GM12878 (cell line): ENCODE results near the gene ATG4B. TPM values are rescaled to one million over a fixed set of nuclear protein-coding genes. Genes with fewer than 3 reads are reported as not detected.

ENCODE experiments used
- CHD2 ChIP-seq: IDR thresholded peaks from 2 replicates; pipeline ENCODE4 v1.6.1; 2011; ENCODE audit warnings: low read depth, low read length, improper control_type of control experiment, borderline replicate concordance
- EGR1 ChIP-seq, 2 experiments: IDR thresholded peaks; 1 replicate in 1 of 2; 2 replicates in 1 of 2; pipeline ENCODE4 v1.6.1; 2011 to 2012; ENCODE audit warnings: low read depth in 2 of 2, low read length in 2 of 2, borderline replicate concordance in 1 of 2, mild to moderate bottlenecking in 1 of 2, moderate library complexity in 1 of 2
- EP300 ChIP-seq, 2 experiments: fragments of 150-350 bp in 1 of 2; IDR thresholded peaks; 2 replicates each; pipeline ENCODE4 v1.6.1; 2011 to 2012; ENCODE audit warnings: low read depth in 2 of 2, low read length in 2 of 2, borderline replicate concordance in 1 of 2, improper control_type of control experiment in 1 of 2, inconsistent platforms in 1 of 2; ENCODE audit not compliant: control insufficient read depth in 1 of 2
- IKZF1 ChIP-seq: fragments of 450-650 bp; conservative IDR thresholded peaks from 2 replicates; pipeline ENCODE4 v1.6.1; 2017; ENCODE audit warnings: antibody characterized with exemption, mild to moderate bottlenecking
- KLF5 ChIP-seq: fragments of 450-650 bp; IDR thresholded peaks from 2 replicates; pipeline ENCODE4 v1.6.1; 2014; ENCODE audit warnings: mild to moderate bottlenecking; ENCODE audit not compliant: partially characterized antibody
- LARP7 ChIP-seq: fragments of 450-650 bp; IDR thresholded peaks from 2 replicates; pipeline ENCODE4 v1.6.1; 2017; ENCODE audit warnings: mild to moderate bottlenecking
- NR2C1 ChIP-seq: fragments of 450-650 bp; IDR thresholded peaks from 2 replicates; pipeline ENCODE4 v1.6.1; 2017; ENCODE audit warnings: antibody characterized with exemption, mild to moderate bottlenecking, moderate library complexity
- POLR2AphosphoS2 ChIP-seq: IDR thresholded peaks from 2 replicates; pipeline ENCODE4 v1.6.1; 2011; ENCODE audit warnings: low read depth, mild to moderate bottlenecking, low read length, improper control_type of control experiment, moderate library complexity
- RELA ChIP-seq: fragments of 450-650 bp; IDR thresholded peaks from 2 replicates; pipeline ENCODE4 v1.8.0; 2014; ENCODE audit warnings: borderline replicate concordance; ENCODE audit not compliant: partially characterized antibody
- RUNX3 ChIP-seq: IDR thresholded peaks from 2 replicates; pipeline ENCODE4 v1.6.1; 2012; ENCODE audit warnings: low read length, inconsistent platforms
- SIN3A ChIP-seq: IDR thresholded peaks from 2 replicates; pipeline ENCODE4 v1.6.1; 2012; ENCODE audit warnings: low read depth, low read length, improper control_type of control experiment
- SMAD5 ChIP-seq: IDR thresholded peaks from 2 replicates; pipeline ENCODE4 v1.6.1; 2016; ENCODE audit warnings: antibody characterized with exemption, low read depth
- STAT1 ChIP-seq: fragments of 450-650 bp; conservative IDR thresholded peaks from 2 replicates; pipeline ENCODE4 v1.6.1; 2014; ENCODE audit warnings: antibody characterized with exemption, mild to moderate bottlenecking
- SUZ12 ChIP-seq: fragments of 200-600 bp; sonication (generic); IDR thresholded peaks from one replicate; pipeline ENCODE4 v1.6.1; 2018; ENCODE audit warnings: antibody characterized with exemption, mild to moderate bottlenecking; ENCODE audit not compliant: unreplicated experiment
- ZNF207 ChIP-seq: fragments of 450-650 bp; IDR thresholded peaks from 2 replicates; pipeline ENCODE4 v1.6.1; 2014; ENCODE audit warnings: antibody characterized with exemption, mild to moderate bottlenecking, borderline replicate concordance
- ZNF217 ChIP-seq: fragments of 450-650 bp; IDR thresholded peaks from 2 replicates; pipeline ENCODE4 v1.6.1; 2017; ENCODE audit warnings: antibody characterized with exemption, mild to moderate bottlenecking
- polyA plus RNA-seq, 11 experiments: library from polyadenylated mRNA; depleted of rRNA in 4 of 11; unstranded in 6 of 11; stranded (reverse) in 5 of 11; fragments of >200 nt; fragmentation: Nextera tagmentation in 4 of 11; fragmentation: Illumina TruSeq in 1 of 11; extraction: Ambion mirVana in 4 of 11; extraction: Trizol in 1 of 11; gene quantifications; 1 replicate in 1 of 11; 2 replicates in 10 of 11; pipeline versions ENCODE4 v1.2.1 to v1.2.3, GENCODE V29; 2011 to 2016; ENCODE audit warnings: inconsistent platforms in 2 of 11, missing spikeins in 2 of 11, low read depth in 1 of 11
- total RNA-seq, 4 experiments: library from RNA; depleted of rRNA in 3 of 4; stranded (reverse); fragments of >200 nt in 3 of 4; fragmentation: Illumina TruSeq in 1 of 4; extraction: Trizol in 1 of 4; gene quantifications; 2 replicates each; pipeline versions ENCODE4 v1.2.1 to v1.2.3, GENCODE V29; 2013 to 2021
- TF ChIP-seq, protein P1 (sequence below): fragments of 450-650 bp; IDR thresholded peaks from 2 replicates; pipeline ENCODE4 v1.6.1; 2018; ENCODE audit warnings: borderline replicate concordance, mild to moderate bottlenecking; ENCODE audit not compliant: partially characterized antibody
- TF ChIP-seq, protein P2 (sequence below): fragments of 150-350 bp; IDR thresholded peaks from 2 replicates; pipeline ENCODE4 v1.6.1; 2014; ENCODE audit warnings: mild to moderate bottlenecking, low read depth, low read length
- TF ChIP-seq, protein P3 (sequence below): IDR thresholded peaks from 2 replicates; pipeline ENCODE4 v1.6.1; 2011; ENCODE audit warnings: borderline replicate concordance, low read depth, mild to moderate bottlenecking, moderate library complexity, mixed read lengths, low read length; ENCODE audit not compliant: insufficient read depth; ENCODE audit errors: extremely low read length
- TF ChIP-seq, protein P4 (sequence below): fragments of 450-650 bp; formaldehyde crosslinking; IDR thresholded peaks from 2 replicates; pipeline ENCODE4 v1.5.0; 2022; ENCODE audit warnings: mild to moderate bottlenecking, missing genetic modification characterization

The ATG4B gene
- total and polyA plus RNA-seq, 10 of the 15 experiments (the other 5 are each of a cell fraction or from before 2014, with no cell fraction given): 5.8 to 84.1 (median 64.9) TPM

DNA sequence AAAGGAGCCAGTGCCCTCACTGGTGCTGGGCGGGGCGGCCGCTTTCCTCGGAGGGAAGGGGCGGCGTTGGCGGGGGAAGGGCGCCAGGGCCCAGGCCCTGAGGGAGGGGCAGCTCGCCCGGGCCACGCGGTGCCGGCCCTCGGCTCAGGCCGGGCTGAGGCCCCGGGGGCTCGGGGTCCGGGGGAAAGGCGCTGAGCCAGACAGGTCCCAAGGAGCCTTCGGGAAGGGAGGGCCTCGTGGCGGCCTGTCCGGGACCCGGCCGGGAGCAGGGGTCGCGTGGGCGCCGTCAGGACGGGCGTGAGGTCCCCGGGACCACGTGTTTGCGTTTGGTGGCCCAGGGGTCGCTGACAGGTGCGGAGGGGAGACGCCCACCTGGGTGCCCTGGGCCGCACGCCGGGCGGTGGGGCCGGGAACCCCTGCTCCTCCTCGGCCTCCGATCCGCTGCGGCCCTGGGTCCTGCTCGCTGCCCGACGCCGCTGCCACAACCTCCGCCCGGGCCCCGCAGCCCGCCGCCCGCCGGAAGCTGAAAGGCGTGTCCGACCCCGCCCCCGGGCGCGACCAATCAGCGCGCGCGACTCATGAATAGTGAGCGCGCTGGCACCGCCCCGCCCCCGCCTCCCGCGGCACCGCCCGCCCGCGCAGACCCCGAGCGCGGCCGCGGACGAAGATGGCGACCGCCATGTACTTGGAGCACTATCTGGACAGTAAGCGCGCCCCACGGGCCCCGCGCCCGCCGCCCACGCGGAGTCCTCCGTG is 64.1 kb downstream of the ATG4B start, which contains the start of gene ING5 (continued):
- TF ChIP-seq EP300 (IDR thresholded peaks at IDR 0.05; ENCODE audit: borderline replicate concordance in 1 of 2, control insufficient read depth in 1 of 2, low read depth in 2 of 2, low read length in 2 of 2) (no peak), SIN3A (peak; percentile 75; the same call in 1 of the 2 replicates), STAT1 (no peak), EGR1 (IDR thresholded peaks at IDR 0.05; ENCODE audit: borderline replicate concordance in 1 of 2, low read depth in 2 of 2, low read length in 2 of 2) (peak in 1 of 2 experiments; percentile 94; a peak in 2 of 3 replicates), CHD2 (0 out of 2 replicates have a peak, but pooled peaks have one; percentile 29), SMAD5 (peak; percentile 80; the same call in 1 of the 2 replicates), SUZ12 (no peak), IKZF1 (peak; percentile 86), POLR2AphosphoS2 (peak; percentile 64; the same call in 1 of the 2 replicates), ZNF207 (peak; percentile 52; the same call in 1 of the 2 replicates), KLF5 (peak; percentile 55), RELA (peak; percentile 17), RUNX3 (peak; percentile 40), ZNF217 (peak; percentile 40; the same call in 1 of the 2 replicates), NR2C1 (peak; percentile 24), LARP7 (peak; percentile 98)
- TF ChIP-seq, protein P1, sequence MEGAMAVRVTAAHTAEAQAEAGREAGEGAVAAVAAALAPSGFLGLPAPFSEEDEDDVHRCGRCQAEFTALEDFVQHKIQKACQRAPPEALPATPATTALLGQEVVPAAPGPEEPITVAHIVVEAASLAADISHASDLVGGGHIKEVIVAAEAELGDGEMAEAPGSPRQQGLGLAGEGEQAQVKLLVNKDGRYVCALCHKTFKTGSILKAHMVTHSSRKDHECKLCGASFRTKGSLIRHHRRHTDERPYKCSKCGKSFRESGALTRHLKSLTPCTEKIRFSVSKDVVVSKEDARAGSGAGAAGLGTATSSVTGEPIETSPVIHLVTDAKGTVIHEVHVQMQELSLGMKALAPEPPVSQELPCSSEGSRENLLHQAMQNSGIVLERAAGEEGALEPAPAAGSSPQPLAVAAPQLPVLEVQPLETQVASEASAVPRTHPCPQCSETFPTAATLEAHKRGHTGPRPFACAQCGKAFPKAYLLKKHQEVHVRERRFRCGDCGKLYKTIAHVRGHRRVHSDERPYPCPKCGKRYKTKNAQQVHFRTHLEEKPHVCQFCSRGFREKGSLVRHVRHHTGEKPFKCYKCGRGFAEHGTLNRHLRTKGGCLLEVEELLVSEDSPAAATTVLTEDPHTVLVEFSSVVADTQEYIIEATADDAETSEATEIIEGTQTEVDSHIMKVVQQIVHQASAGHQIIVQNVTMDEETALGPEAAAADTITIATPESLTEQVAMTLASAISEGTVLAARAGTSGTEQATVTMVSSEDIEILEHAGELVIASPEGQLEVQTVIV: peak; percentile 20
- TF ChIP-seq, protein P2, sequence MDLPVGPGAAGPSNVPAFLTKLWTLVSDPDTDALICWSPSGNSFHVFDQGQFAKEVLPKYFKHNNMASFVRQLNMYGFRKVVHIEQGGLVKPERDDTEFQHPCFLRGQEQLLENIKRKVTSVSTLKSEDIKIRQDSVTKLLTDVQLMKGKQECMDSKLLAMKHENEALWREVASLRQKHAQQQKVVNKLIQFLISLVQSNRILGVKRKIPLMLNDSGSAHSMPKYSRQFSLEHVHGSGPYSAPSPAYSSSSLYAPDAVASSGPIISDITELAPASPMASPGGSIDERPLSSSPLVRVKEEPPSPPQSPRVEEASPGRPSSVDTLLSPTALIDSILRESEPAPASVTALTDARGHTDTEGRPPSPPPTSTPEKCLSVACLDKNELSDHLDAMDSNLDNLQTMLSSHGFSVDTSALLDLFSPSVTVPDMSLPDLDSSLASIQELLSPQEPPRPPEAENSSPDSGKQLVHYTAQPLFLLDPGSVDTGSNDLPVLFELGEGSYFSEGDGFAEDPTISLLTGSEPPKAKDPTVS: no peak
- TF ChIP-seq, protein P3, sequence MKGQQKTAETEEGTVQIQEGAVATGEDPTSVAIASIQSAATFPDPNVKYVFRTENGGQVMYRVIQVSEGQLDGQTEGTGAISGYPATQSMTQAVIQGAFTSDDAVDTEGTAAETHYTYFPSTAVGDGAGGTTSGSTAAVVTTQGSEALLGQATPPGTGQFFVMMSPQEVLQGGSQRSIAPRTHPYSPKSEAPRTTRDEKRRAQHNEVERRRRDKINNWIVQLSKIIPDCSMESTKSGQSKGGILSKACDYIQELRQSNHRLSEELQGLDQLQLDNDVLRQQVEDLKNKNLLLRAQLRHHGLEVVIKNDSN: peak; percentile 34
- TF ChIP-seq, protein P4, sequence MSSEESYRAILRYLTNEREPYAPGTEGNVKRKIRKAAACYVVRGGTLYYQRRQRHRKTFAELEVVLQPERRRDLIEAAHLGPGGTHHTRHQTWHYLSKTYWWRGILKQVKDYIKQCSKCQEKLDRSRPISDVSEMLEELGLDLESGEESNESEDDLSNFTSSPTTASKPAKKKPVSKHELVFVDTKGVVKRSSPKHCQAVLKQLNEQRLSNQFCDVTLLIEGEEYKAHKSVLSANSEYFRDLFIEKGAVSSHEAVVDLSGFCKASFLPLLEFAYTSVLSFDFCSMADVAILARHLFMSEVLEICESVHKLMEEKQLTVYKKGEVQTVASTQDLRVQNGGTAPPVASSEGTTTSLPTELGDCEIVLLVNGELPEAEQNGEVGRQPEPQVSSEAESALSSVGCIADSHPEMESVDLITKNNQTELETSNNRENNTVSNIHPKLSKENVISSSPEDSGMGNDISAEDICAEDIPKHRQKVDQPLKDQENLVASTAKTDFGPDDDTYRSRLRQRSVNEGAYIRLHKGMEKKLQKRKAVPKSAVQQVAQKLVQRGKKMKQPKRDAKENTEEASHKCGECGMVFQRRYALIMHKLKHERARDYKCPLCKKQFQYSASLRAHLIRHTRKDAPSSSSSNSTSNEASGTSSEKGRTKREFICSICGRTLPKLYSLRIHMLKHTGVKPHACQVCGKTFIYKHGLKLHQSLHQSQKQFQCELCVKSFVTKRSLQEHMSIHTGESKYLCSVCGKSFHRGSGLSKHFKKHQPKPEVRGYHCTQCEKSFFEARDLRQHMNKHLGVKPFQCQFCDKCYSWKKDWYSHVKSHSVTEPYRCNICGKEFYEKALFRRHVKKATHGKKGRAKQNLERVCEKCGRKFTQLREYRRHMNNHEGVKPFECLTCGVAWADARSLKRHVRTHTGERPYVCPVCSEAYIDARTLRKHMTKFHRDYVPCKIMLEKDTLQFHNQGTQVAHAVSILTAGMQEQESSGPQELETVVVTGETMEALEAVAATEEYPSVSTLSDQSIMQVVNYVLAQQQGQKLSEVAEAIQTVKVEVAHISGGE (CRISPR knock-in tag): 0 out of 2 replicates have a peak, but pooled peaks have one; percentile 25
